Coronary artery (tissue), 2 donors: Measurements from ENCODE around the gene ZNF502.

Experiments used
- DNase-seq: peaks from one replicate; pipeline ENCODE4 v3.0.0-alpha.2; 2017; ENCODE audit warnings: low spot score
- H3K27ac ChIP-seq, 2 donors: fragments of 200-600 bp; sonication (generic); one replicate each; pipeline ENCODE4 v1.5.1; 2016 to 2019
- H3K4me3 ChIP-seq: fragments of 200-600 bp; sonication (generic); 2 replicates; pipeline ENCODE4 v1.5.1; 2016; ENCODE audit warnings: mild to moderate bottlenecking, moderate library complexity
- CTCF ChIP-seq: fragments of 200-600 bp; sonication (generic); IDR thresholded peaks from one replicate; pipeline ENCODE4 v1.5.1; 2019; ENCODE audit warnings: antibody characterized with exemption

The ZNF502 gene

DNA sequence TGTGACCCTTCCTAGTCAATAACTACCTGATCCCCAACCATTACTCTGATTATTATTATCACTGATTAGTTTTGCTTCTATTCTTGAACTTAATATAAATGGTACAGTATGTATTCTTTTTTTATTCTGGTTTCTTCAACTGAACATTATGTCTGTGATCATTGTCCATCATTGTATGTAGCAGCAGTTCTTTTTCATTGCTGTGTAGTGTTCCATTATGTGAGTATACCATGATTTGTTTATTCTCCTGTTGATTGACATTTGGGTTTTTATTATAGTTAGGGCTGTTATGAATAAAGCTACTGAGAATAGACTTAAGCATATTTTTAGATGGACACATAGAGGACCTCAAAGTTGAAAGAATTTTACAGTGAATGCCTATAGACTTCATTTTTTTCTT, 51.8 kb downstream of the ZNF502 start:
- DNase-seq, result no peak
- TF ChIP-seq CTCF, result no peak
- H3K27ac ChIP-seq, result no peak overlapping the region
- H3K4me3 ChIP-seq, result no peak overlapping the region

DNA sequence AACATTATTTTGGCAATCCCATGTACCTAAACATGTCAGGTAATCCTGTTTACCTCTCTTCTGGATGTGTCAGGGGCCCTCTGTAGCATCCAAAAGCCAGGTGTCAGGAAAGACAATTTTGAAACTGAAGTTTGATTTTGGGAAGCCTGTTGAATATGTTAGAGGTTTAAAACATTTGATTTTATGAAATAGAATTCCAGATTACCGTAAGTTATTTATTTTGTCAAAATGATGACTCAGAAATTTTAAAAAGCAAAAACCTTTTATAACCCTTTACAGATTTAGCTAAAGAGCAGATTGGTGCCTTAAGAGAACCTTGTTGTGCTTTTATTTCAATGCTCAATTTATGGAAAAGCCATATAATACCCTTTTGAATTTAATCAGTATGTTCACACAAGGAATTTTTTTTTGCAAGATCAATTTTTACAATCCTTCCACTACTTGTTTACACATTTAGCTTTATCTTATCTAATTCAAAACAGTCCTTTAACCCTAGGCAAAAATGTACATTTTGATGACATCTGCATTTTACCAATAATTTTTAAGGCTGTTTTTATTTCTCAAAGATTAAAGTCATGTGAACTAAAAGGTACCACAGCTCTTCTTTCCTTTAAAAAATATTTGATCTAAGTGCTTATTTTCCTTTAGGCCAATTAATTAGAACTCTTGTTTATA, 59.1 kb downstream of the ZNF502 start:
- Histone ChIP-seq H3K4me3 (no peak overlapping the region), H3K27ac (no peak overlapping the region)
- DNase-seq, result no peak
- TF ChIP-seq CTCF, result no peak

DNA sequence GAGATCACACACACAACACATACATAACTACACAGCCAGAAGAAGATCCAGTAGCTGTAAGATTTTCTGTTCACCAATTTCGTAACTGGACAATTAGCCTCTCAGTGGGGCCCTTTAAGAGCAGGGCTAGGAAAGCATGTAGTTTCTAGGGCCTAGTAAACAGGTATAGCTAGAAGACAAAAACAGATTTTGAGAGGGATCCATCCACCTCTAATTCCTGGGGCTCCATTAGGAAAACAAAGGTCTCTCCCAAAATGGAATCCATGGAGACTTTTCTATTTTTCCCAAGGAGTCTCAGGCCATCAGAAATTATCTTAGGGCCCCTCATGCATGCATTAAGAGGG, 59.6 kb downstream of the ZNF502 start:
- DNase-seq, result no peak
- no peak overlapping the region for H3K4me3 ChIP-seq
- H3K27ac ChIP-seq, result no peak overlapping the region
- no peak for TF ChIP-seq CTCF
